Kidney (tissue), 14 donors: ENCODE data around the gene MIEN1. TPM values are rescaled to one million over a fixed set of nuclear protein-coding genes. Genes with fewer than 3 reads are reported as not detected.

Experiments used
- DNase-seq, 5 donors: peaks; one replicate each; pipeline ENCODE4 v3.0.0-alpha.2; 2013 to 2020
- FAIRE-seq: peaks from 2 replicates; lab custom pipeline; 2012; peaks lifted over from hg19 to GRCh38; lab: Jason Lieb, UNC
- H3K27ac ChIP-seq, 2 donors: one replicate each; pipeline ENCODE4 v1.7.0; 2013; ENCODE audit warnings: low read depth in 2 of 2, low read length in 2 of 2, inconsistent platforms in 1 of 2
- H3K27me3 ChIP-seq: one replicate; pipeline ENCODE4 v1.7.1; 2013; ENCODE audit warnings: low read length, inconsistent platforms; ENCODE audit not compliant: control insufficient read depth, insufficient read depth
- H3K36me3 ChIP-seq, 3 donors: one replicate each; pipeline versions ENCODE4 v1.7.0 to v1.7.1; 2013; ENCODE audit warnings: low read length in 3 of 3, control low read depth in 1 of 3, inconsistent platforms in 1 of 3; ENCODE audit not compliant: insufficient read depth in 3 of 3, control insufficient read depth in 2 of 3
- H3K4me1 ChIP-seq, 3 donors: one replicate each; pipeline versions ENCODE4 v1.7.0 to v1.7.1; 2013; ENCODE audit warnings: low read length in 3 of 3, inconsistent platforms in 1 of 3, low read depth in 1 of 3; ENCODE audit not compliant: control insufficient read depth in 2 of 3, insufficient read depth in 2 of 3
- H3K4me3 ChIP-seq, 3 donors: one replicate each; pipeline versions ENCODE4 v1.7.0 to v1.8.1; 2013; ENCODE audit warnings: low read length in 3 of 3, control low read depth in 1 of 3, inconsistent platforms in 1 of 3
- H3K9ac ChIP-seq, 3 donors: one replicate each; pipeline versions ENCODE4 v1.7.0 to v1.7.1; 2013; ENCODE audit warnings: low read length in 3 of 3, control low read depth in 1 of 3, inconsistent platforms in 1 of 3
- H3K9me3 ChIP-seq, 3 donors: one replicate each; pipeline versions ENCODE4 v1.7.0 to v1.7.1; 2013; ENCODE audit warnings: low read length in 3 of 3, control low read depth in 1 of 3, inconsistent platforms in 1 of 3; ENCODE audit not compliant: control insufficient read depth in 2 of 3, insufficient read depth in 1 of 3
- intact Hi-C: fragments of 100-400 bp; cut with DNase I; formaldehyde crosslinking; loops from one replicate; pipeline ENCODE4 v1.11.1; 2022
- polyA plus RNA-seq: library from polyadenylated mRNA; stranded (reverse); fragments of 350-450 nt; fragmentation: Illumina TruSeq; extraction: RNeasy Lipid Tissue Mini Kit (QIAGEN cat#74804); gene quantifications from one replicate; pipeline ENCODE4 v1.2.3, GENCODE V29; 2014; ENCODE audit warnings: low read depth, low replicate concordance; ENCODE audit not compliant: insufficient read depth
- total RNA-seq: library from RNA; stranded (reverse); fragmentation: NEBNext Ultra II Directional; extraction: Animal tissue kit (Norgen Biotek cat#: 25700); gene quantifications from one replicate; pipeline ENCODE4 v1.2.1, GENCODE V29; 2021
- TF ChIP-seq, protein P1 (sequence below): IDR thresholded peaks from 3 replicates; pipeline ENCODE4 v1.5.1; 2012; ENCODE audit warnings: mild to moderate bottlenecking, moderate library complexity, borderline replicate concordance; ENCODE audit not compliant: insufficient read depth; ENCODE audit errors: extremely low read depth
- donor health status: control.
- donor health status: control.
- donor health status: control.
- donor health status: control.
- donor health status: control.
- donor health status: DM: yes; HTN: yes; CAD: no.
- donor health status: Normal renal cell carcinoma (clear cell type).

The MIEN1 gene
- total and polyA plus RNA-seq, 2 donors from 2014 or later, result 51.6 to 186 TPM

DNA sequence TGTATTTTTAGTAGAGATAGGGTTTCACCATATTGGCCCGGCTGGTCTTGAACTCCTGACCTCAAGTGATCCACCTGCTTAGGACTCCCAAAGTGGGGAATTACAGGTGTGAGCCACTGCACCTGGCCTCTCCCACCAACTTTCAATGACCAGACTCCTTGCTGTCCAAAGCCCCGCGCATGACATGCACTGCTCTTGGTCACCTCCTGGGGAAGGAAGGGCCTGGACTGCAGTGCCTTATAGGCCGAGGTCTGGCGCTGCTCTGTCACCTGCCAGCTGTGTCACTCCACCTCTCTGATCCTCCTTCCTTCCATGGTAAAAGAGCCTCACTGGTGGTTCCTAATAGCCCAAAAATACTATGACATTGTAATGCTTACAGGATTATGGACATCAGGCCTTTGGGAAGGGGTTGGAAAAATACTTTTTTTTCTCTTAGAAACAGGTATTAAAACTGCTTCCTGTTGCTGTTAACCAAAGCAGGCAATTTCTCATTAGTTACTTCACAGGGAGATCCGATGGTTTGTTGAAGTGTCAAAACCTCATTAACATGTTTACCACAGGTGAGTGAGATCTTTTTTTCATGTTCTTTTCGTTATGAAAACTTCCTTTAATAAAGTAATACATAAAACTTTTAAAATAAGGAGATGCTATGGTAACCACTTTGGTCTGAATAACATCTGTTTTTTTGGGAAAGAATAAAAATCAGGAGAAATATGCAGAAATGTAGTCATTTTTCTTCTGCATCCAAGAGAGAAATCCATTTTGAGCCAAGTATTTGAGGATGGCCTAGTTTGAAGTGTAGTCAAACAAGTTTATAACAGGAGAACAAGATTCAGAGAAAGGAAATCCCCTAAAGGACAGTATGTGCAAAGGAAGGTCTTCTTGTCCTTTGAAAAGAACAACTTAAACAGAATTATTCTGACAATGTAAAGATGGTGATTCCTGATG, 42.9 kb upstream of the MIEN1 start:
- Histone ChIP-seq H3K36me3 (no peaks in the 10 kb centered on the region), H3K9ac (no peak overlapping the region), H3K9me3 (no peaks in the 10 kb centered on the region), H3K27me3 (no peaks in the 10 kb centered on the region), H3K4me1 (no peaks in the 10 kb centered on the region), H3K4me3 (no peak overlapping the region), H3K27ac (no peak overlapping the region)
- DNase-seq, result no peak
- TF ChIP-seq, protein P1, sequence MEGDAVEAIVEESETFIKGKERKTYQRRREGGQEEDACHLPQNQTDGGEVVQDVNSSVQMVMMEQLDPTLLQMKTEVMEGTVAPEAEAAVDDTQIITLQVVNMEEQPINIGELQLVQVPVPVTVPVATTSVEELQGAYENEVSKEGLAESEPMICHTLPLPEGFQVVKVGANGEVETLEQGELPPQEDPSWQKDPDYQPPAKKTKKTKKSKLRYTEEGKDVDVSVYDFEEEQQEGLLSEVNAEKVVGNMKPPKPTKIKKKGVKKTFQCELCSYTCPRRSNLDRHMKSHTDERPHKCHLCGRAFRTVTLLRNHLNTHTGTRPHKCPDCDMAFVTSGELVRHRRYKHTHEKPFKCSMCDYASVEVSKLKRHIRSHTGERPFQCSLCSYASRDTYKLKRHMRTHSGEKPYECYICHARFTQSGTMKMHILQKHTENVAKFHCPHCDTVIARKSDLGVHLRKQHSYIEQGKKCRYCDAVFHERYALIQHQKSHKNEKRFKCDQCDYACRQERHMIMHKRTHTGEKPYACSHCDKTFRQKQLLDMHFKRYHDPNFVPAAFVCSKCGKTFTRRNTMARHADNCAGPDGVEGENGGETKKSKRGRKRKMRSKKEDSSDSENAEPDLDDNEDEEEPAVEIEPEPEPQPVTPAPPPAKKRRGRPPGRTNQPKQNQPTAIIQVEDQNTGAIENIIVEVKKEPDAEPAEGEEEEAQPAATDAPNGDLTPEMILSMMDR, result no peak
- intact Hi-C loops, result no loop called here
- FAIRE-seq, result no peak

DNA sequence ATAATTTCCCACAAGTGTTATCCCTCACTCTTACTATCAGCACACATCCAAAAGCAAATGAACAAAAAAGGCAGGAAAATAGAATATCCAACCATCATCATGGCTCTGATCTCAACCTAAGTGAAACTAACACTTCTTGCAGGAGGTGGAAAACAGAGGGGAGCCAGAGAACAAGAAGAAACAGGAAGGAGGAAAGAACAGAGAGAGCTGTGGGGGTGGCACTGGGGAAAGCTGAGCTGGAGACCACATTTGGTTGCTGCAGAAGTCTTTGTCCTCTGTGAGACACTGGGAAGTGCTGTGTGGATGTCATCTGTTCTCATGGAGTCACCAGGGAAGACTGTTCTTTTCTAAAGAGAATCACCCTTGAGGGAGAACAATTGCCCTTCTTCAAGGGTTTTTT, 42.1 kb upstream of the MIEN1 start:
- H3K27me3 ChIP-seq, result no peaks in the 10 kb centered on the region
- no peaks in the 10 kb centered on the region for H3K9me3 ChIP-seq
- DNase-seq, result no peak
- no peak overlapping the region for H3K4me3 ChIP-seq
- TF ChIP-seq, protein P1, result no peak
- H3K9ac ChIP-seq, result no peak overlapping the region
- H3K36me3 ChIP-seq, result no peaks in the 10 kb centered on the region
- no peaks in the 10 kb centered on the region for H3K4me1 ChIP-seq
- intact Hi-C loops, result no loop called here
- no peak overlapping the region for H3K27ac ChIP-seq
- FAIRE-seq, result no peak

DNA sequence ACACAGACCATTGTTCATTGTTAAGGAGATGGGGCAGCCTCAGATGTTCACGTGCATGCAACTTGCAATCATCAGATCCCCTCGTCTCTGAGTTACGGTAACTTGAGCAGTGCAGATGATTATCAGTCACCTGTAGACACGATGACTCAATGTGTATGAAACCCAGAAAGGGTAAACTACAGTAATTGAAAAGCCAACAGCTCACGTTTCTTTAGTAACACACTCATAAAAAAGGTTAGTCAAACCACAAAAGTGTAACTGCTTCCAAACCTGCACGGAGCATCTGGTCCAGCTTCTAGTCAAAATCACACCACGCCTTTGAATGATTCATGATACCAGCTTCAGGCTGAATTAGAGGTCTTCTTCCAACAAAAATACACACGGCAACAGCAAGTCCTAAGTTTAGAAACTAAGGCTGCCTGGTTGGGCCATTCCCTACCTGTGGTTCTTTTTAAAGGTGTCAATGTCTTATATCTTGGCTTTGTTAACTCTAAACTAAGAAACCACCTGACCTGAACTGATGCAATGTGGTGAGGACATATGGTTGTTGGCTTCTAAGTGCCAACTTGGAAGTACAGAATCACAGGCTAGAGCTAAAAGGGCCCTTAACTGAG, 39.7 kb upstream of the MIEN1 start:
- Histone ChIP-seq H3K4me3 (no peak overlapping the region), H3K27me3 (no peaks in the 10 kb centered on the region), H3K4me1 (peaks cover 0 to 2% (median 0%) of the 10 kb centered on the region in 3 donors), H3K9ac (no peak overlapping the region), H3K9me3 (no peaks in the 10 kb centered on the region), H3K27ac (no peak overlapping the region), H3K36me3 (no peaks in the 10 kb centered on the region)
- TF ChIP-seq, protein P1, result no peak
- DNase-seq, result peak in 2 of 5 donors; percentile 33 to 35
- intact Hi-C loops, result no loop called here
- no peak for FAIRE-seq
